ENCODE data around the gene RAMP3.

DNA sequence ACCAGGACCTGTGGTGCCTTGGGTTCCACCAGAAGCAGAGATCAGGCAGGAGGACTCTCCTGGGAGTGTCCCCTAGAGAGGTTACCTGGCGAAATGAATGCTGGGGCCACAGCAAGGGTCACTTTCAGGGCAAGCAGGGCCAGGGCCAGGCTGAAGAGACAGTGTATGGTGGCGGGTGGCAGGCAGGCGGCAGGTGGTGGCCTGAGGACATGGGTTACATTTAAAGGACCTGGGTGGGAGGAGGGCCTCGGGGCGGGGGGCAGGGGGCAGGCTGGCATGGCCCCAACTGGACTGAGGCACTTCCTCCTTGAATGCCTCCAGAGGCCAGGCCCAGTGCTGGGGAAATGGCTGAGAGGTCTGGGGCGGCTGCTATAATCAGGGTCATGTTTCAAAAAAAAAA lies 31.4 kb upstream of the RAMP3 start:
- TF ChIP-seq, protein P1, sequence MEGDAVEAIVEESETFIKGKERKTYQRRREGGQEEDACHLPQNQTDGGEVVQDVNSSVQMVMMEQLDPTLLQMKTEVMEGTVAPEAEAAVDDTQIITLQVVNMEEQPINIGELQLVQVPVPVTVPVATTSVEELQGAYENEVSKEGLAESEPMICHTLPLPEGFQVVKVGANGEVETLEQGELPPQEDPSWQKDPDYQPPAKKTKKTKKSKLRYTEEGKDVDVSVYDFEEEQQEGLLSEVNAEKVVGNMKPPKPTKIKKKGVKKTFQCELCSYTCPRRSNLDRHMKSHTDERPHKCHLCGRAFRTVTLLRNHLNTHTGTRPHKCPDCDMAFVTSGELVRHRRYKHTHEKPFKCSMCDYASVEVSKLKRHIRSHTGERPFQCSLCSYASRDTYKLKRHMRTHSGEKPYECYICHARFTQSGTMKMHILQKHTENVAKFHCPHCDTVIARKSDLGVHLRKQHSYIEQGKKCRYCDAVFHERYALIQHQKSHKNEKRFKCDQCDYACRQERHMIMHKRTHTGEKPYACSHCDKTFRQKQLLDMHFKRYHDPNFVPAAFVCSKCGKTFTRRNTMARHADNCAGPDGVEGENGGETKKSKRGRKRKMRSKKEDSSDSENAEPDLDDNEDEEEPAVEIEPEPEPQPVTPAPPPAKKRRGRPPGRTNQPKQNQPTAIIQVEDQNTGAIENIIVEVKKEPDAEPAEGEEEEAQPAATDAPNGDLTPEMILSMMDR (IDR thresholded peaks at IDR 0.05; ENCODE audit: insufficient read depth, low read depth, low read length) = no peak
- TF ChIP-seq EZH2 (IDR thresholded peaks at IDR 0.05; ENCODE audit: insufficient read depth, low read length) = no peak

All from astrocyte (in vitro differentiated cells and primary cell).